Raji (cell line): Measurements from ENCODE around the gene IFNA17.
"Not testable (repeated sequence)": the region's sequence is repeated elsewhere in the genome, so short reads cannot be mapped to it uniquely, and the experiment has no call there.

ENCODE experiments used
- POLR2A ChIP-seq: IDR thresholded peaks from 2 replicates; pipeline ENCODE4 v1.6.1; 2011; ENCODE audit warnings: low read depth, low read length, control low read depth; ENCODE audit not compliant: insufficient read depth

Gene IFNA17

GRCh38 chr9:21207043-21207442, 21.0 kb downstream of the IFNA17 start, which contains the start of gene IFNA10:
TSS of gene IFNA10 (minus strand) at chr9:21207143. CDS start at chr9:21207097, 46 bp downstream.
- not testable (repeated sequence) for TF ChIP-seq POLR2A

- TF ChIP-seq POLR2A = no peak
Observed at GRCh38 chr9:21205204-21205603, 22.8 kb downstream of the IFNA17 start.

- TF ChIP-seq POLR2A = not testable (repeated sequence)
Observed at GRCh38 chr9:21202105-21202504, 25.9 kb downstream of the IFNA17 start, which contains the start of gene IFNA7. TSS of gene IFNA7 (minus strand) at chr9:21202205. CDS start at chr9:21202165, 40 bp downstream.

GRCh38 chr9:21187487-21187886, 40.5 kb downstream of the IFNA17 start, which contains the start of gene IFNA4:
TSS of gene IFNA4 (minus strand) at chr9:21187587. CDS start at chr9:21187531, 56 bp downstream.
- TF ChIP-seq POLR2A = not testable (repeated sequence)
